Measurements from ENCODE around the gene TSC22D3. TPM values are rescaled to one million over a fixed set of nuclear protein-coding genes. Genes with fewer than 3 reads are reported as not detected.

The TSC22D3 gene
- total RNA-seq, 4 donors from 2014 or later: 473 to 982 (median 684) TPM

GRCh38 chrX:107686026-107686425 is 89.6 kb downstream of the TSC22D3 start:
- TF ChIP-seq, protein P1, sequence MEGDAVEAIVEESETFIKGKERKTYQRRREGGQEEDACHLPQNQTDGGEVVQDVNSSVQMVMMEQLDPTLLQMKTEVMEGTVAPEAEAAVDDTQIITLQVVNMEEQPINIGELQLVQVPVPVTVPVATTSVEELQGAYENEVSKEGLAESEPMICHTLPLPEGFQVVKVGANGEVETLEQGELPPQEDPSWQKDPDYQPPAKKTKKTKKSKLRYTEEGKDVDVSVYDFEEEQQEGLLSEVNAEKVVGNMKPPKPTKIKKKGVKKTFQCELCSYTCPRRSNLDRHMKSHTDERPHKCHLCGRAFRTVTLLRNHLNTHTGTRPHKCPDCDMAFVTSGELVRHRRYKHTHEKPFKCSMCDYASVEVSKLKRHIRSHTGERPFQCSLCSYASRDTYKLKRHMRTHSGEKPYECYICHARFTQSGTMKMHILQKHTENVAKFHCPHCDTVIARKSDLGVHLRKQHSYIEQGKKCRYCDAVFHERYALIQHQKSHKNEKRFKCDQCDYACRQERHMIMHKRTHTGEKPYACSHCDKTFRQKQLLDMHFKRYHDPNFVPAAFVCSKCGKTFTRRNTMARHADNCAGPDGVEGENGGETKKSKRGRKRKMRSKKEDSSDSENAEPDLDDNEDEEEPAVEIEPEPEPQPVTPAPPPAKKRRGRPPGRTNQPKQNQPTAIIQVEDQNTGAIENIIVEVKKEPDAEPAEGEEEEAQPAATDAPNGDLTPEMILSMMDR (IDR thresholded peaks at IDR 0.05; ENCODE audit: low read depth): no peak

DNA sequence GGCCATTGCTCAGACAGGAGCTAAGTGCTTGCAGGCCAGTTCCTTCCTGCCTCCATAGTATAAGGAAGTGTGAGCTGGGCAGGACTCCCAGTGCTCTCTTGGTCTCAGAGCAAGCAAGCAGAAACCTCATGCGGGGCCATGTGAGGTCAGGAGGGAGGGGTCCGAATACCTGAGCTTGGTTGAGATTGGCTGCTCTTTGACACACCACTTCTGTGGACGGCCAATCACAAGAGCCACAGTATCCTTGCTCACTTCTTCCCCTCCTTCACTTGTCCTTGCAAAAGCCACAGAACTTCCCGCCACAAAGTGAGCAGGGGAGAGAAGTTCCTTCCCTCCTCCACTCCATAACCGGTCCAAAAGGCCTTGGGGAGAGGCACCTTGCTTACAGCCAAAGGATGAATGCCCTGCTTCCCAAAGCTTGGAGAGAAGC is 90.6 kb downstream of the TSC22D3 start:
- TF ChIP-seq, protein P1 (IDR thresholded peaks at IDR 0.05; ENCODE audit: low read depth): no peak

GRCh38 chrX:107683931-107684330 is 91.7 kb downstream of the TSC22D3 start:
- TF ChIP-seq, protein P1 (IDR thresholded peaks at IDR 0.05; ENCODE audit: low read depth): no peak

DNA sequence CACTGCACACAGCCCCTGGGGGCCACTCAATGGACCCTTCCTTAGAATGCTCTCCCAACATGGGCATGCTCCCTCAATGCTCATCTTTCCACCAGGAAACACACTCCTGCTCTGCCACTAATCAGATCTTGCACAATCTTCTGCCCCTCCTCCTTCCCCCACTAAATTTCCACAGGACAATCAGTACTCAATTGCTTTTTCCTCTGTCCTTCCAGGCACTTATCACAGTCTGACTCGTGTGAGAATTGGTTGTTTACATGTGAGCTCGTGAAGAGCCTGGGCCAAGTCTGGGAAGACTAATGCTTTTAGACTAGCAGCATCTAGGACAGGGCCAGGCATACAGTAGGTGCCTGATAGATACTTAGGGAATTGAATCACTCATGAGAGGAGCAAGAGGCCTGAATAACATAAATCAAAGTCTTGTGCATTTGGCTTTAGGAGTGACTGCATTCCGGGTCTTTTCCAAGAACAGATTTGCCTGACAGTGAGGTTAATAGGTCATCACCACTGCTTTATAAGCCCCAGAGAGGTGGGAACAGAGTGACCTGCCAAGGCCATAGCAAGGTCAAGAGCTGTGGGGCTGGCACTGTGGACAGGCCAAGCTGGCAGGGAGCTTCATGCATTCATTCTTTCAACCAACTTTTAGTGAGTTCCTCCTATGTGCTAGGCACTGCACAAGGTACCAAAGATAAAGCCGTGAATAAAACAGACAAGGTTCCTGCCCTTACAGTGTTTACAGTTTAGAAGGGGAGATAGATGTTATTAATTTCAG is 92.3 kb downstream of the TSC22D3 start:
- TF ChIP-seq, protein P1 (IDR thresholded peaks at IDR 0.05; ENCODE audit: low read depth): no peak

DNA sequence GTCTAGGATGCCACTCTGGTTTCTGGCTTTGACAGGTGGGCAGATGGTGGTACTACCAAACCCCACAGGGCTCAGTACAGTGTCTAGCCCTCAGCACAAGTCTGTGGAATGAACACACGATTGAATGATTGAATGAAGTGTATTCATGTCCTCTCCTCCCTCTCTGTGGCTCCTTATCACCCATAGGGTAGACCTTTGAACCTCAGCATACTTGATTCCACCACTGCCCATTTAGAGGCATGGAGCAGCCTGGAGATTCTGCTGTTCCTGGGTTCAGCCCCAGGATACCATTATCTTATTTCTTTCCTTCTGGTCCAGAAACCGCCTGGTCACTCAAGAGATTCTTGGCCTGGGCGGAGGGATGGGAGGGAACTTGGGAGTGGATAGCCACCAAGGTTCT is 93.3 kb downstream of the TSC22D3 start:
- TF ChIP-seq, protein P1 (IDR thresholded peaks at IDR 0.05; ENCODE audit: low read depth): no peak

DNA sequence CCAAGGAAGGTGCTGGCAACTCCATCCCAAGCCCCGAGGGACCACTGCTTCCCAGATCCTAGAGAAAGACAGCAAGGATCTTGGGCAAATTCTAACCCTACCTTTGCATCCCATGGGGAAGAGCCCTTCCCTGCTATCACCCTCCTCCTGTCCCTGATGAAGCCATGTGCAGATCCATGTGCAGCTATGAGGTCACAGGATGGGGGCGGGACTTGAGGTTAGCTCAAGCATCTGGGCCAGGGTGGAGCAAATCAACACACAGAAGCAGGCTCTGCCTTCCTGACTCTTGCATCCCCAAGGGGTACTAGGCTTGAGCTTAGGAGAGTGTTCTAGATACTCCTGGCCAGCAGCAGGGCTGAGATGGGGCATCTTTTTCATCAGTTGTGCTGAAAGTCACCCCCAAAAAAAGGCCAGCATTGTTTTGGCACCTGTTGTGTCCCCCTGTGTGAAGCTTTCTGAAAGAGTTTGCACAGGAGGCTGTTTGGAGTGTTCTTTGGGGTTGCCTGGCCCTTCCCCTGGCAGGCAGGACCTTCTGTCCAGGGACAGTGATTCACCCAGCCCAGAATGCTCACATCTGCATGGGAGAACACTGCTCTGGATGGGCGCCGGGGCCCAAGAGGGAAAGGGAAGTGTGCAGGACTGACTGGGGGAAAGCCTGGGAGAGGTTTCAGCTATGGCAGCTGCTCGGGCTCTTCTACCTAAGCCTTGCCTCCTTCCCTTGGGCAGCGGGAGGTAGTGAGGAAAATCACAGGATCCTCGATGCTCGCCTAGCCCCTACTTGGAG is 96.4 kb downstream of the TSC22D3 start:
- TF ChIP-seq, protein P1 (IDR thresholded peaks at IDR 0.05; ENCODE audit: low read depth): no peak

DNA sequence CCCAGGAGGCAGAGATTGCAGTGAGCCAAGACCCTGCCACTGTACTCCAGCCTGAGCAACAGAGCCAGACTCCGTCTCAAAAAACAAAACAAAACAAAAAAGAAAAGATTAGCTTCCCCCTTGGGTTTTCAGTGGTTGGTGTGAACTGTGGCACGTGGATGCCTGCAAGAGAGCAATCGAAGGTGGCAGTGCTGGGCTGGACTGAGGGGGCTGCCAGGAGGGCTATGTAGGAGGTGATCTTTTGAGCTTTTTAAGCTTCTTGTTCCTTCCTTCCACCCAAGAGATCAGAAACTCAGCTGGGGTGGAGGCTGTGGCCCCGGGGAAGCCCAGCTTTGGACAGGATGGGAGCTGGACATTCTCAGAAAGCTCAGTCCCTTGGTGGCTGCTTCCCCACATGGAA is 97.7 kb downstream of the TSC22D3 start:
- TF ChIP-seq, protein P1 (IDR thresholded peaks at IDR 0.05; ENCODE audit: low read depth): no peak

All from subcutaneous adipose tissue (tissue), 4 donors.